SK-N-SH treated with all-trans-retinoic acid at 6 μM for 48 hours (cell line): ENCODE results near the gene ADGRG7.

Experiments used
- CSDC2 ChIP-seq: fragments of 250-450 bp; sonication (Bioruptor Pico); IDR thresholded peaks from 2 replicates; pipeline ENCODE4 v1.5.0; 2020; ENCODE audit warnings: mild to moderate bottlenecking, moderate library complexity
- CSRNP3 ChIP-seq: fragments of 250-450 bp; sonication (Bioruptor Pico); IDR thresholded peaks from 2 replicates; pipeline ENCODE4 v1.5.1; 2021; ENCODE audit warnings: mild to moderate bottlenecking, moderate library complexity
- SNAI2 ChIP-seq: fragments of 250-450 bp; sonication (Bioruptor Pico); IDR thresholded peaks from 2 replicates; pipeline ENCODE4 v1.5.0; 2020; ENCODE audit warnings: mild to moderate bottlenecking, moderate library complexity
- ZC3H10 ChIP-seq: fragments of 250-450 bp; sonication (Bioruptor Pico); IDR thresholded peaks from 2 replicates; pipeline ENCODE4 v1.5.1; 2021; ENCODE audit warnings: mild to moderate bottlenecking, moderate library complexity
- ZNF565 ChIP-seq: fragments of 450-650 bp; formaldehyde crosslinking; conservative IDR thresholded peaks from 2 replicates; pipeline ENCODE4 v1.5.0; 2020; ENCODE audit warnings: low read depth, mild to moderate bottlenecking, moderate library complexity
- TF ChIP-seq, protein P1 (sequence below): fragments of 250-450 bp; sonication (Bioruptor Pico); IDR thresholded peaks from 2 replicates; pipeline ENCODE4 v1.8.0; 2021; ENCODE audit warnings: low read depth, mild to moderate bottlenecking, moderate library complexity, borderline replicate concordance
- TF ChIP-seq, protein P2 (sequence below): fragments of 250-450 bp; sonication (Bioruptor Pico); IDR thresholded peaks from 2 replicates; pipeline ENCODE4 v1.5.1; 2020; ENCODE audit warnings: low read depth, mild to moderate bottlenecking, moderate library complexity

DNA sequence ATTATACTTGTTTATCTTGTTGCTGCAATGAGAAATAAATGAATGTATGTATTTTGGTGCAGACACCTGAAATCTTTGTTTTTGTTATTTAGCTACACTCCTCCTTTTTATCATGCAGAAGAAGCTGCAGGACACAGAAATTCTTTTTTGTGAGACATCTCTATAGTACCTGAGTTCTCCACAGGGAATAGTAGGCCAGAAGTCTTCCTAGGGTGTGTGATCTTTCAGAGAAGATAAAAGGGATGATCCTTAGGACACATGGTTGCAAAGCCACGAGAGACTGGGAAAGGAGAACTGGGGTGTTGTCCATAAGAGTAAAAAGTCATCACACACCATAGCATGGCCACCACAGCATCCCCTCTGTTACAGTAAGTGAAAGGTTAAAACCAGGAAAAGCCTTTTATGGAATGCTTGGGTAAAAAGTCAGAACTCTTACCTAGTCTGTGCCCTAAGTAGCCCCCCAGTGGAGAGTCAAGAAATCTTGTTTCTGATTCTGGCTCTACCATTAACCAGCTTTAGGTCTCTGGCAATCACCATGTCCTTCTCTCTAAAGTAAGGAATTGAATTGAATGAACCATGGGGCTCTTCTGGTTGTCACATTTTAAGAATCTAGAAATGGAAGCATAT is 31.9 kb upstream of the ADGRG7 start:
- no peak for TF ChIP-seq ZNF565 (CRISPR knock-in tag)
- no peak for TF ChIP-seq SNAI2 (CRISPR knock-in tag)
- TF ChIP-seq ZC3H10 = no peak
- TF ChIP-seq, protein P1, sequence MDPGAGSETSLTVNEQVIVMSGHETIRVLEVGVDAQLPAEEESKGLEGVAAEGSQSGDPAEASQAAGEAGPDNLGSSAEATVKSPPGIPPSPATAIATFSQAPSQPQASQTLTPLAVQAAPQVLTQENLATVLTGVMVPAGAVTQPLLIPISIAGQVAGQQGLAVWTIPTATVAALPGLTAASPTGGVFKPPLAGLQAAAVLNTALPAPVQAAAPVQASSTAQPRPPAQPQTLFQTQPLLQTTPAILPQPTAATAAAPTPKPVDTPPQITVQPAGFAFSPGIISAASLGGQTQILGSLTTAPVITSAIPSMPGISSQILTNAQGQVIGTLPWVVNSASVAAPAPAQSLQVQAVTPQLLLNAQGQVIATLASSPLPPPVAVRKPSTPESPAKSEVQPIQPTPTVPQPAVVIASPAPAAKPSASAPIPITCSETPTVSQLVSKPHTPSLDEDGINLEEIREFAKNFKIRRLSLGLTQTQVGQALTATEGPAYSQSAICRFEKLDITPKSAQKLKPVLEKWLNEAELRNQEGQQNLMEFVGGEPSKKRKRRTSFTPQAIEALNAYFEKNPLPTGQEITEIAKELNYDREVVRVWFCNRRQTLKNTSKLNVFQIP (CRISPR knock-in tag) = no peak
- TF ChIP-seq, protein P2, sequence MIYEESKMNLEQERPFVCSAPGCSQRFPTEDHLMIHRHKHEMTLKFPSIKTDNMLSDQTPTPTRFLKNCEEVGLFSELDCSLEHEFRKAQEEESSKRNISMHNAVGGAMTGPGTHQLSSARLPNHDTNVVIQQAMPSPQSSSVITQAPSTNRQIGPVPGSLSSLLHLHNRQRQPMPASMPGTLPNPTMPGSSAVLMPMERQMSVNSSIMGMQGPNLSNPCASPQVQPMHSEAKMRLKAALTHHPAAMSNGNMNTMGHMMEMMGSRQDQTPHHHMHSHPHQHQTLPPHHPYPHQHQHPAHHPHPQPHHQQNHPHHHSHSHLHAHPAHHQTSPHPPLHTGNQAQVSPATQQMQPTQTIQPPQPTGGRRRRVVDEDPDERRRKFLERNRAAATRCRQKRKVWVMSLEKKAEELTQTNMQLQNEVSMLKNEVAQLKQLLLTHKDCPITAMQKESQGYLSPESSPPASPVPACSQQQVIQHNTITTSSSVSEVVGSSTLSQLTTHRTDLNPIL (CRISPR knock-in tag) = no peak
- TF ChIP-seq CSDC2 = no peak
- TF ChIP-seq CSRNP3 (CRISPR knock-in tag) = no peak
